Mesenchymal stem cell (in vitro differentiated cells and primary cell): ENCODE data around the gene FKBP3.
A peak's percentile ranks its signal among the peaks of the same experiment; 100 is the strongest.

Experiments used
- DNase-seq: peaks from one replicate; pipeline ENCODE4 v3.0.0-alpha.2; 2013
- H2AFZ ChIP-seq: one replicate; pipeline ENCODE4 v1.6.1; 2013; ENCODE audit warnings: low read depth, mild to moderate bottlenecking, control low read depth, inconsistent platforms, low read length, moderate library complexity
- H2AK5ac ChIP-seq: 2 replicates; pipeline ENCODE4 v1.6.1; 2013; ENCODE audit warnings: low read length, moderate library complexity, mild to moderate bottlenecking, inconsistent platforms; ENCODE audit not compliant: severe bottlenecking
- H2BK120ac ChIP-seq: one replicate; pipeline ENCODE4 v1.6.1; 2013; ENCODE audit warnings: low read depth, mild to moderate bottlenecking, inconsistent platforms, low read length, moderate library complexity
- H2BK12ac ChIP-seq, 2 experiments: one replicate each; pipeline ENCODE4 v1.6.1; 2013; ENCODE audit warnings: inconsistent platforms in 2 of 2, low read length in 2 of 2, mild to moderate bottlenecking in 2 of 2, moderate library complexity in 2 of 2, control low read depth in 1 of 2
- H2BK15ac ChIP-seq: one replicate; pipeline ENCODE4 v1.6.1; 2013; ENCODE audit warnings: mild to moderate bottlenecking, low read depth, inconsistent platforms; ENCODE audit not compliant: poor library complexity, severe bottlenecking
- H2BK5ac ChIP-seq: 2 replicates; pipeline ENCODE4 v1.6.1; 2013; ENCODE audit warnings: low read depth, mild to moderate bottlenecking, low read length, control low read depth, inconsistent platforms; ENCODE audit not compliant: poor library complexity, severe bottlenecking
- H3K14ac ChIP-seq, 2 experiments: one replicate each; pipeline ENCODE4 v1.6.1; 2013; ENCODE audit warnings: inconsistent platforms in 2 of 2, low read length in 2 of 2, control low read depth in 1 of 2, mild to moderate bottlenecking in 1 of 2, moderate library complexity in 1 of 2
- H3K18ac ChIP-seq, 2 experiments: one replicate each; pipeline ENCODE4 v1.6.1; 2013; ENCODE audit warnings: inconsistent platforms in 2 of 2, low read length in 2 of 2, control low read depth in 1 of 2, low read depth in 1 of 2, mild to moderate bottlenecking in 1 of 2
- H3K23ac ChIP-seq, 2 experiments: one replicate each; pipeline ENCODE4 v1.6.1; 2013; ENCODE audit warnings: inconsistent platforms in 2 of 2, low read length in 2 of 2, mild to moderate bottlenecking in 2 of 2, moderate library complexity in 2 of 2, control low read depth in 1 of 2
- H3K27ac ChIP-seq: 2 replicates; pipeline ENCODE4 v1.5.1; 2013; ENCODE audit warnings: mild to moderate bottlenecking, moderate library complexity, low read length, control low read depth, inconsistent platforms; ENCODE audit not compliant: poor library complexity, severe bottlenecking
- H3K27me3 ChIP-seq, 2 experiments: 2 replicates each; pipeline versions ENCODE4 v1.6.1 to v1.7.0; 2013; ENCODE audit warnings: low read length in 2 of 2, mild to moderate bottlenecking in 2 of 2, moderate library complexity in 2 of 2, control low read depth in 1 of 2, inconsistent platforms in 1 of 2; ENCODE audit not compliant: control insufficient read depth in 1 of 2, insufficient read depth in 1 of 2
- H3K36me3 ChIP-seq, 2 experiments: 2 replicates each; pipeline versions ENCODE4 v1.6.1 to v1.7.0; 2013; ENCODE audit warnings: low read length in 2 of 2, control low read depth in 1 of 2, inconsistent platforms in 1 of 2, low read depth in 1 of 2, mild to moderate bottlenecking in 1 of 2; ENCODE audit not compliant: insufficient read depth in 2 of 2, control insufficient read depth in 1 of 2
- H3K4ac ChIP-seq, 2 experiments: one replicate each; pipeline ENCODE4 v1.6.1; 2013; ENCODE audit warnings: inconsistent platforms in 2 of 2, low read length in 2 of 2, mild to moderate bottlenecking in 2 of 2, moderate library complexity in 2 of 2, control low read depth in 1 of 2, low read depth in 1 of 2
- H3K4me1 ChIP-seq: 2 replicates; pipeline ENCODE4 v1.6.1; 2013; ENCODE audit warnings: low read depth, low read length, control low read depth; ENCODE audit not compliant: control insufficient read depth, insufficient read depth
- H3K4me2 ChIP-seq: 2 replicates; pipeline ENCODE4 v1.6.1; 2013; ENCODE audit warnings: low read length, mild to moderate bottlenecking, inconsistent platforms; ENCODE audit not compliant: poor library complexity, severe bottlenecking
- H3K4me3 ChIP-seq, 2 experiments: 2 replicates each; pipeline versions ENCODE4 v1.5.1 to v1.7.0; 2013; ENCODE audit warnings: low read length in 2 of 2, mild to moderate bottlenecking in 2 of 2, control low read depth in 1 of 2, low read depth in 1 of 2; ENCODE audit not compliant: insufficient read depth in 1 of 2
- H3K79me1 ChIP-seq: replicated peaks from 2 replicates; pipeline ENCODE4 v1.6.1; 2013; ENCODE audit warnings: mild to moderate bottlenecking, control low read depth, low read length, inconsistent platforms; ENCODE audit not compliant: poor library complexity, severe bottlenecking
- H3K9ac ChIP-seq: 2 replicates; pipeline ENCODE4 v1.7.0; 2013; ENCODE audit warnings: mild to moderate bottlenecking, low read length, moderate library complexity
- H3K9me3 ChIP-seq: 2 replicates; pipeline ENCODE4 v1.7.0; 2013; ENCODE audit warnings: mild to moderate bottlenecking, low read length; ENCODE audit not compliant: control insufficient read depth
- H4K8ac ChIP-seq: one replicate; pipeline ENCODE4 v1.6.1; 2013; ENCODE audit warnings: inconsistent platforms, mild to moderate bottlenecking, low read length, moderate library complexity
- H4K91ac ChIP-seq: one replicate; pipeline ENCODE4 v1.6.1; 2013; ENCODE audit warnings: mild to moderate bottlenecking, low read length, inconsistent platforms
- WGBS: methylation state at CpG from one replicate; pipeline ENCODE4 v1.1.7; 2013; ENCODE audit warnings: mixed read lengths; 5-methylcytosine and 5-hydroxymethylcytosine counted together

Gene FKBP3

DNA sequence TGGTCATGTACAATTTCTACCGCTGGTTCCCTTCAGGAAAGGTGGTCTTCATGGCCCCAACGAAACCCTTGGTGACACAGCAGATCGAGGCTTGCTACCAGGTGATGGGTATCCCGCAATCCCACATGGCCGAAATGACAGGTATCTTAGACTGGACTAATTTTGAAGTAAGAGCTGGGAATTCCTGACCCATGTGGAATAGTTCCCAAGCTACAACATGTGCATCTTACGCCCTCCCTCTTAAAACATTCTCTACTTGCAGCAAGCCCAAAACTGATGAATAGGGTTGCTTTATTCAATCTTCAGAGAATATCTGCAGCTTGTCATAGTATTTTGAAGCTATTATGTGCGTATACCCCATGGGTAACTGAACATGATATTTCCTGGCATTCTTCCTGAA lies 2.1 kb upstream of the FKBP3 start:
- Histone ChIP-seq H3K4me2 (peak overlapping the region; percentile 97), H3K79me1 (peaks cover 11% of the 10 kb centered on the region)
- WGBS = 1% methylated on average over 5 of the region's 7 CpGs

DNA sequence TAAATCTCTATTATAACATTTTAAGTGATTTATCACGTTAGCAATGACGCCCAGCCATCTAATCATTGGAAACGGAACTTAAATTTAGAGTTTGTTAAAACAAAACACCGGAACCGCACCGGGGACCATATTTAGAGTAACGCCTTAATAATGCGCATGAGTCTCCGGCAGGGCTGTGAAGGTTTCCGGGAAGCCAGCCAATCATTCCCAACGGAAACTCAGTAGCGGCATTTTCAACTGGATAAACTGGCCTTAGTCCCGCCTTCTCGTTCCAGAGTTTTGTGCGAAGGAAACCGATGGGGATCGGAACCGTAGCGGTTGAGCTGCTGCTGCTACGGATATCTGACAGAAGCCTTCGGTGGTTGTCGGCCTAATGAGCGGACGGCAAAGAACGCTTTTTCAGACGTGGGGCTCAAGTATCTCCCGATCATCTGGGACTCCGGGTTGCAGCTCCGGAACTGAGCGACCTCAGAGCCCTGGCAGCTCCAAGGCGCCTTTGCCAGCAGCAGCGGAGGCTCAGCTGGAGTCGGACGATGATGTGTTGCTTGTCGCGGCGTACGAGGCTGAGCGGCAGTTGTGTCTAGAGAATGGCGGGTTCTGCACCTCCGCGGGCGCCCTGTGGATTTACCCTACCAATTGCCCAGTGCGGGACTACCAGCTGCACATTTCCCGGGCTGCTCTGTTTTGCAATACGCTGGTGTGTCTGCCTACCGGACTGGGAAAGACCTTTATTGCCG lies 1.5 kb upstream of the FKBP3 start, which contains the start of gene FANCM:
TSS of gene FANCM (plus strand) at position 272 of the 737 bp plus-strand sequence. CDS start at position 374, 102 bp downstream.
- Histone ChIP-seq H3K9me3 (no peaks in the 10 kb centered on the region), H4K8ac (peak within 1 kb of the TSS; percentile 7), H2AFZ (peak within 1 kb of the TSS; percentile 59), H4K91ac (no peak within 1 kb of the TSS), H2BK120ac (no peak within 1 kb of the TSS), H3K36me3 (peaks cover 0 to 3% of the 10 kb centered on the region in 2 experiments), H3K27ac (peak within 1 kb of the TSS; percentile 88), H3K4me3 (peak within 1 kb of the TSS; percentile 75 to 99), H3K4me2 (peak within 1 kb of the TSS; percentile 97), H2BK15ac (no peak within 1 kb of the TSS), H3K23ac (no peak within 1 kb of the TSS), H3K18ac (peak within 1 kb of the TSS in 1 of 2 experiments; percentile 59), H3K14ac (no peak within 1 kb of the TSS), H3K4me1 (peaks cover 2% of the 10 kb centered on the region), H3K79me1 (peaks cover 11% of the 10 kb centered on the region), H3K4ac (no peak within 1 kb of the TSS), H3K9ac (peak within 1 kb of the TSS; percentile 98), H2AK5ac (no peak within 1 kb of the TSS), H2BK12ac (no peak within 1 kb of the TSS), H3K27me3 (no peaks in the 10 kb centered on the region), H2BK5ac (no peak within 1 kb of the TSS)
- WGBS = under 1% methylated on average over 48 of the region's 48 CpGs
- peak; percentile 98 for DNase-seq

More for the DNA sequence above, 2.1 kb upstream of the FKBP3 start:
- Histone ChIP-seq H2BK12ac (no peak overlapping the region), H3K4me1 (no peaks in the 10 kb centered on the region), H2AK5ac (no peak overlapping the region), H2BK120ac (no peak overlapping the region), H3K27ac (no peak overlapping the region), H4K8ac (no peak overlapping the region), H3K9ac (peak overlapping the region; percentile 98), H3K9me3 (no peaks in the 10 kb centered on the region), H3K36me3 (no peaks in the 10 kb centered on the region), H2BK5ac (no peak overlapping the region), H3K23ac (no peak overlapping the region), H2AFZ (peak overlapping the region; percentile 59), H4K91ac (no peak overlapping the region), H3K4ac (no peak overlapping the region), H3K4me3 (peak overlapping the region; percentile 75 to 99), H3K27me3 (no peaks in the 10 kb centered on the region), H3K18ac (no peak overlapping the region), H3K14ac (no peak overlapping the region), H2BK15ac (no peak overlapping the region)
- DNase-seq = no peak

DNA sequence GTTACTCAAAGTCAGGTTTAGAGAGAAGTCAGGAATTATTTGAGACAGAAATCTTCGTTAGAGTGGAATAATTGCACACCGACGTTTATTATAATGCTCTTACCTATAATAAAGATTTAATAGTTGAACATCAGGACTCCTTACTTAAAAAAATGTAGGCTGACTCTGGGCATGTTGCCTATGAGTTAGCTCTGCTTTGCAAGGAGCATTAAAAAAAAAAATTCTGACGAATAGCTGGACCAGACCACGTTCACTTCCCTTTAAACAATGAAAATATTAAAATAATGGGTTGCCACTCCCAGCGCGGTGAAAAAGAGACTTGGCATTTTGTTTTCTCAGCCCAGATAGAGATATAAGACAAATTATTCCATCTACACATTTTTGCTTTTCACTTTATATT lies 875 bp upstream of the FKBP3 start:
- DNase-seq = no peak
- H3K9me3 ChIP-seq = no peaks in the 10 kb centered on the region
- no peak overlapping the region for H2BK120ac ChIP-seq
- 0% methylated on average over 4 of the region's 7 CpGs for WGBS
- H4K91ac ChIP-seq = no peak overlapping the region
- H3K79me1 ChIP-seq = peaks cover 8% of the 10 kb centered on the region
- H2AFZ ChIP-seq = no peak overlapping the region
- peak overlapping the region; percentile 88 for H3K27ac ChIP-seq
- H3K4ac ChIP-seq = no peak overlapping the region
- peak overlapping the region; percentile 83 for H3K4me2 ChIP-seq
- no peak overlapping the region for H4K8ac ChIP-seq
- no peak overlapping the region for H2BK5ac ChIP-seq
- H2BK15ac ChIP-seq = no peak overlapping the region
- H3K4me1 ChIP-seq = peaks cover 2% of the 10 kb centered on the region
- no peaks in the 10 kb centered on the region for H3K27me3 ChIP-seq
- H3K23ac ChIP-seq = no peak overlapping the region
- H2AK5ac ChIP-seq = no peak overlapping the region
- H2BK12ac ChIP-seq = no peak overlapping the region
- peak overlapping the region in 1 of 2 experiments; percentile 99 for H3K4me3 ChIP-seq
- peaks cover 0 to 7% of the 10 kb centered on the region in 2 experiments for H3K36me3 ChIP-seq
- no peak overlapping the region for H3K14ac ChIP-seq
- H3K18ac ChIP-seq = no peak overlapping the region
- H3K9ac ChIP-seq = peak overlapping the region; percentile 98

GRCh38 chr14:45133683-45134050 lies 614 bp downstream of the FKBP3 start:
- peak overlapping the region; percentile 98 for H4K8ac ChIP-seq
- H2AFZ ChIP-seq = peak overlapping the region; percentile 30
- H3K4me2 ChIP-seq = peak overlapping the region; percentile 92
- H3K4me1 ChIP-seq = peaks cover 2% of the 10 kb centered on the region
- H3K9ac ChIP-seq = peak overlapping the region; percentile 98
- peak overlapping the region in 1 of 2 experiments; percentile 67 for H3K4ac ChIP-seq
- peaks cover 0 to 19% of the 10 kb centered on the region in 2 experiments for H3K36me3 ChIP-seq
- H3K18ac ChIP-seq = peak overlapping the region; percentile 91 to 100
- WGBS = 0% methylated on average over 8 of the region's 9 CpGs
- H3K27ac ChIP-seq = peak overlapping the region; percentile 70
- H2BK15ac ChIP-seq = peak overlapping the region; percentile 40
- no peak overlapping the region for H2BK12ac ChIP-seq
- H3K23ac ChIP-seq = no peak overlapping the region
- no peak overlapping the region for H2BK5ac ChIP-seq
- no peak overlapping the region for H2BK120ac ChIP-seq
- H3K4me3 ChIP-seq = peak overlapping the region; percentile 66 to 99
- no peak overlapping the region for H3K14ac ChIP-seq
- no peak overlapping the region for H2AK5ac ChIP-seq
- H4K91ac ChIP-seq = no peak overlapping the region
- H3K79me1 ChIP-seq = peaks cover 5% of the 10 kb centered on the region
- DNase-seq = no peak
- no peaks in the 10 kb centered on the region for H3K27me3 ChIP-seq
- H3K9me3 ChIP-seq = no peaks in the 10 kb centered on the region
